K562 (cell line): ENCODE results near the gene GPR82. TPM values are rescaled to one million over a fixed set of nuclear protein-coding genes. Genes with fewer than 3 reads are reported as not detected.

Experiments used
- ATAC-seq: fragments of 200-7000 bp; cut with Tn5 transposase; 3 replicates; pipeline ENCODE4 v1.9.1; 2020; ENCODE audit warnings: moderate library complexity
- BruUV-seq: library from RNA; stranded (reverse); fragments of 400-500 nt; replicated peaks from 2 replicates; lab custom pipeline; 2021; lab: Mats Ljungman, UMichigan
- CTCF ChIA-PET: fragments of 300-600 bp; formaldehyde crosslinking; extraction: SDS; loops from one replicate; lab custom pipeline; 2021; ENCODE audit warnings: low intra/inter-chr PET ratio; lab: Yijun Ruan, JAX
- POLR2A ChIA-PET: fragments of 300-600, 350-650 bp; sonication (Branson Sonifier 250); formaldehyde crosslinking; extraction: SDS; loops from one replicate; lab custom pipeline; 2021; ENCODE audit warnings: antibody characterized with exemption, inconsistent platforms; lab: Yijun Ruan, JAX
- DNase-seq, 4 experiments: peaks; one replicate each; pipeline versions ENCODE4 v3.0.0 to v3.0.0-alpha.2; 2011 to 2018; ENCODE audit warnings: low spot score in 3 of 4, mixed read lengths in 3 of 4; ENCODE audit errors: extremely low read depth in 1 of 4
- FAIRE-seq: peaks from 2 replicates; lab custom pipeline; 2011; peaks lifted over from hg19 to GRCh38; lab: Jason Lieb, UNC
- H2AFZ ChIP-seq: 2 replicates; pipeline ENCODE4 v1.6.0; 2011; ENCODE audit warnings: low read depth, low read length, control low read depth, inconsistent platforms
- H3K27ac ChIP-seq: fragments of 200-600 bp; 3 replicates; pipeline ENCODE4 v1.8.0; 2011; ENCODE audit warnings: low read depth, mild to moderate bottlenecking, control low read depth, inconsistent platforms, low read length, moderate library complexity, mixed read lengths; ENCODE audit errors: extremely low read depth
- H3K27me3 ChIP-seq, 2 experiments: fragments of 300-600 bp in 1 of 2; 2 replicates in 1 of 2; 3 replicates in 1 of 2; pipeline versions ENCODE4 v1.6.0 to v1.8.0; 2011; ENCODE audit warnings: inconsistent platforms in 2 of 2, low read length in 2 of 2, mild to moderate bottlenecking in 1 of 2, mixed read lengths in 1 of 2, moderate library complexity in 1 of 2; ENCODE audit not compliant: control insufficient read depth in 2 of 2, insufficient read depth in 2 of 2
- H3K36me3 ChIP-seq: fragments of 300-600 bp; 3 replicates; pipeline ENCODE4 v1.8.0; 2011; ENCODE audit warnings: mild to moderate bottlenecking, low read length, inconsistent platforms; ENCODE audit not compliant: control insufficient read depth, insufficient read depth
- H3K4me1 ChIP-seq, 2 experiments: fragments of 200-600 bp in 1 of 2; replicated peaks in 1 of 2; 2 replicates in 1 of 2; 3 replicates in 1 of 2; pipeline versions ENCODE4 v1.5.1 to v1.8.0; 2011; ENCODE audit warnings: inconsistent platforms in 2 of 2, low read length in 2 of 2, mild to moderate bottlenecking in 1 of 2, mixed read lengths in 1 of 2, moderate library complexity in 1 of 2; ENCODE audit not compliant: control insufficient read depth in 2 of 2, insufficient read depth in 2 of 2
- H3K4me2 ChIP-seq: 2 replicates; pipeline ENCODE4 v1.6.1; 2011; ENCODE audit warnings: low read length, control low read depth, inconsistent platforms, mixed read lengths; ENCODE audit not compliant: insufficient read depth
- H3K4me3 ChIP-seq: fragments of 200-600 bp; sonication (generic), shearing (Covaris generic); 2 replicates; pipeline ENCODE4 v1.5.1; 2016; ENCODE audit warnings: control low read depth, inconsistent platforms
- H3K79me2 ChIP-seq: fragments of 200-600 bp; 3 replicates; pipeline ENCODE4 v1.8.0; 2011; ENCODE audit warnings: low read length, inconsistent platforms; ENCODE audit not compliant: control insufficient read depth, insufficient read depth
- H3K9ac ChIP-seq, 2 experiments: 2 replicates each; pipeline versions ENCODE4 v1.6.0 to v1.6.1; 2011; ENCODE audit warnings: low read depth in 2 of 2, low read length in 2 of 2, control low read depth in 1 of 2, inconsistent platforms in 1 of 2, mild to moderate bottlenecking in 1 of 2, mixed read lengths in 1 of 2; ENCODE audit not compliant: insufficient read depth in 1 of 2
- H3K9me1 ChIP-seq: one replicate; pipeline ENCODE4 v1.6.0; 2011; ENCODE audit warnings: inconsistent platforms, mild to moderate bottlenecking, low read length, moderate library complexity; ENCODE audit not compliant: control insufficient read depth, insufficient read depth
- H3K9me3 ChIP-seq: replicated peaks from 2 replicates; pipeline ENCODE4 v1.5.1; 2011; ENCODE audit warnings: low read depth, low read length, inconsistent platforms; ENCODE audit not compliant: control insufficient read depth, insufficient read depth
- H4K20me1 ChIP-seq: replicated peaks from 2 replicates; pipeline ENCODE4 v1.6.1; 2011; ENCODE audit warnings: low read length, inconsistent platforms, mixed read lengths; ENCODE audit not compliant: control insufficient read depth, insufficient read depth
- BDP1 ChIP-seq: IDR thresholded peaks from 3 replicates; pipeline ENCODE4 v1.6.1; 2011; ENCODE audit not compliant: insufficient read length, insufficient read depth
- FOXK2 ChIP-seq, 2 experiments: fragments of 450-650 bp; IDR thresholded peaks in 1 of 2; conservative IDR thresholded peaks in 1 of 2; 2 replicates each; pipeline ENCODE4 v1.6.1; 2016; ENCODE audit warnings: low read depth in 2 of 2, mild to moderate bottlenecking in 1 of 2
- JUND ChIP-seq, 2 experiments: IDR thresholded peaks; 2 replicates in 1 of 2; 3 replicates in 1 of 2; pipeline ENCODE4 v1.6.1; 2011; ENCODE audit warnings: borderline replicate concordance in 2 of 2, low read depth in 2 of 2, low read length in 2 of 2, improper control_type of control experiment in 1 of 2, missing biosample characterization in 1 of 2, missing genetic modification characterization in 1 of 2, missing genetic modification reagents in 1 of 2
- MEIS2 ChIP-seq: fragments of 450-650 bp; IDR thresholded peaks from 2 replicates; pipeline ENCODE4 v1.6.1; 2014; ENCODE audit warnings: mild to moderate bottlenecking; ENCODE audit not compliant: partially characterized antibody
- PBX2 ChIP-seq, 2 experiments: IDR thresholded peaks in 1 of 2; conservative IDR thresholded peaks in 1 of 2; 2 replicates each; pipeline ENCODE4 v1.6.1; 2016; ENCODE audit warnings: low read depth in 2 of 2, mild to moderate bottlenecking in 1 of 2, missing compliant biosample characterization in 1 of 2, missing genetic modification characterization in 1 of 2, moderate library complexity in 1 of 2
- PKNOX1 ChIP-seq: fragments of 450-650 bp; IDR thresholded peaks from 2 replicates; pipeline ENCODE4 v1.6.1; 2016
- POLR2AphosphoS2 ChIP-seq: IDR thresholded peaks from 2 replicates; pipeline ENCODE4 v1.6.1; 2012; ENCODE audit warnings: low read length, improper control_type of control experiment
- PRMT5 ChIP-seq: sonication (generic); formaldehyde crosslinking; IDR thresholded peaks from 2 replicates; pipeline ENCODE4 v1.5.0; 2020; ENCODE audit warnings: missing genetic modification reagents
- RFX1 ChIP-seq: fragments of 450-650 bp; IDR thresholded peaks from 2 replicates; pipeline ENCODE4 v1.6.1; 2016; ENCODE audit warnings: mild to moderate bottlenecking, moderate library complexity
- SOX6 ChIP-seq: fragments of 450-650 bp; IDR thresholded peaks from 2 replicates; pipeline ENCODE4 v1.6.1; 2014; ENCODE audit warnings: mild to moderate bottlenecking
- SRSF3 ChIP-seq: fragments of 200-400 bp; formaldehyde crosslinking; IDR thresholded peaks from 2 replicates; pipeline ENCODE4 v1.6.1; 2016; ENCODE audit warnings: mild to moderate bottlenecking, low read length, moderate library complexity; ENCODE audit not compliant: insufficient read depth
- STAT5A ChIP-seq: IDR thresholded peaks from 2 replicates; pipeline ENCODE4 v1.6.1; 2012; ENCODE audit warnings: low read length, inconsistent platforms, borderline replicate concordance
- ZBTB9 ChIP-seq: fragments of 450-650 bp; formaldehyde crosslinking; IDR thresholded peaks from 2 replicates; pipeline ENCODE4 v1.4.0; 2020; ENCODE audit warnings: mild to moderate bottlenecking, moderate library complexity
- ZNF57 ChIP-seq: fragments of 450-650 bp; formaldehyde crosslinking; IDR thresholded peaks from 2 replicates; pipeline ENCODE4 v1.4.0; 2020; ENCODE audit warnings: mild to moderate bottlenecking, moderate library complexity
- WGBS: fragments of 100-300 bp; shearing (Covaris generic); methylation state at CpG from one replicate; pipeline ENCODE4 v1.1.6; 2016; ENCODE audit warnings: low coverage, mixed read lengths; ENCODE audit not compliant: insufficient coverage; ENCODE audit errors: missing lambda C conversion rate; 5-methylcytosine and 5-hydroxymethylcytosine counted together
- in situ Hi-C: fragments of 300-500 bp; cut with MboI; formaldehyde crosslinking; loops from 4 replicates; pipeline ENCODE4 v1.15.0; 2018; ENCODE audit warnings: inconsistent platforms, mixed read lengths
- intact Hi-C: fragments of 100-400 bp; cut with micrococcal nuclease; formaldehyde crosslinking; loops from 2 replicates; pipeline ENCODE4 v1.14.2; 2022
- polyA plus RNA-seq, 8 experiments: library from polyadenylated mRNA; depleted of rRNA in 4 of 8; stranded (reverse) in 5 of 8; unstranded in 3 of 8; fragments of >200 nt; fragmentation: Nextera tagmentation in 2 of 8; fragmentation: Illumina TruSeq in 1 of 8; extraction: Ambion mirVana in 2 of 8; extraction: Trizol in 1 of 8; gene quantifications; 2 replicates each; pipeline versions ENCODE4 v1.2.1 to v1.2.3, GENCODE V29; 2011 to 2014; ENCODE audit warnings: inconsistent platforms in 1 of 8, missing spikeins in 1 of 8
- total RNA-seq, 7 experiments: library from RNA; depleted of rRNA in 6 of 7; stranded (reverse); fragments of >200 nt in 6 of 7; fragmentation: Illumina TruSeq in 2 of 7; extraction: Trizol in 2 of 7; gene quantifications; 2 replicates each; pipeline versions ENCODE4 v1.2.1 to v1.2.3, GENCODE V29; 2011 to 2021; ENCODE audit warnings: low replicate concordance in 1 of 7

The GPR82 gene
- total and polyA plus RNA-seq, 9 of the 15 experiments (the other 6 are each of a cell fraction or from before 2014, with no cell fraction given): not detected

GRCh38 chrX:41718481-41719235, 5.3 kb upstream of the GPR82 start:
- H3K4me1 ChIP-seq: peaks cover 0 to 2% of the 10 kb centered on the region in 2 experiments; a peak in 2 of 5 replicates
- H4K20me1 ChIP-seq: no peaks in the 10 kb centered on the region
- no peak overlapping the region for H2AFZ ChIP-seq
- intact Hi-C loops (no loop called here), in situ Hi-C loops (no loop called here)
- no peak overlapping the region for H3K4me3 ChIP-seq
- DNase-seq (no peak), FAIRE-seq (no peak), ATAC-seq (no peak)
- ChIA-PET POLR2A (no interaction called here), CTCF (no interaction called here)
- no peaks in the 10 kb centered on the region for H3K9me1 ChIP-seq
- no peaks in the 10 kb centered on the region for H3K36me3 ChIP-seq
- 30% methylated on average over 3 of the region's 4 CpGs for whole genome bisulfite sequencing
- BruUV-seq: no TSS peak
- H3K9me3 ChIP-seq: no peaks in the 10 kb centered on the region
- TF ChIP-seq STAT5A (no peak), MEIS2 (peak; percentile 64), BDP1 (no peak), ZNF57 (CRISPR knock-in tag) (no peak), SRSF3 (no peak), FOXK2 (conservative IDR thresholded peaks at IDR 0.05 in 1 of 2, IDR thresholded peaks at IDR 0.05 in 1 of 2; ENCODE audit: low read depth in 2 of 2) (no peak), PBX2 (CRISPR knock-in tag; IDR thresholded peaks at IDR 0.05; ENCODE audit: low read depth) (no peak), PBX2 (tag; conservative IDR thresholded peaks at IDR 0.05; ENCODE audit: low read depth) (peak; percentile 23; the same call in 1 of the 2 replicates), ZBTB9 (CRISPR knock-in tag) (no peak), PKNOX1 (0 out of 2 replicates have a peak, but pooled peaks have one; percentile 5), JUND (IDR thresholded peaks at IDR 0.05; ENCODE audit: borderline replicate concordance, low read depth, low read length) (no peak), JUND (tag; IDR thresholded peaks at IDR 0.05; ENCODE audit: borderline replicate concordance, low read depth, low read length) (no peak), RFX1 (peak; percentile 42), PRMT5 (no peak), SOX6 (no peak), POLR2AphosphoS2 (no peak)
- no peaks in the 10 kb centered on the region for H3K79me2 ChIP-seq
- H3K27me3 ChIP-seq: no peaks in the 10 kb centered on the region
- H3K4me2 ChIP-seq: no peak overlapping the region
- no peak overlapping the region for H3K9ac ChIP-seq
- no peak overlapping the region for H3K27ac ChIP-seq
